Loucy (cell line): ENCODE results near the gene COL2A1.

ENCODE experiments used
- H2AFZ ChIP-seq: fragments of 200-600 bp; sonication (generic); 2 replicates; pipeline ENCODE4 v1.6.0; 2016; ENCODE audit warnings: antibody characterized with exemption, mild to moderate bottlenecking, low read length, moderate library complexity
- H3F3A ChIP-seq: fragments of 200-600 bp; 2 replicates; pipeline ENCODE4 v1.6.0; 2016; ENCODE audit warnings: antibody characterized with exemption, low read depth, mild to moderate bottlenecking
- H3K27me3 ChIP-seq: fragments of 200-600 bp; sonication (generic); 2 replicates; pipeline ENCODE4 v1.6.1; 2014; ENCODE audit warnings: low read length, mild to moderate bottlenecking; ENCODE audit not compliant: insufficient read depth, poor library complexity, severe bottlenecking
- H3K36me3 ChIP-seq: fragments of 200-600 bp; sonication (generic); 2 replicates; pipeline ENCODE4 v1.6.1; 2016; ENCODE audit warnings: low read length; ENCODE audit not compliant: insufficient read depth
- H3K4me1 ChIP-seq: fragments of 200-600 bp; sonication (generic); 2 replicates; pipeline ENCODE4 v1.5.1; 2014; ENCODE audit warnings: low read length, mild to moderate bottlenecking; ENCODE audit not compliant: insufficient read depth, poor library complexity, severe bottlenecking
- H3K4me2 ChIP-seq: fragments of 200-600 bp; sonication (generic); 2 replicates; pipeline ENCODE4 v1.6.0; 2014; ENCODE audit warnings: antibody characterized with exemption, low read length, low read depth, mild to moderate bottlenecking; ENCODE audit not compliant: poor library complexity, severe bottlenecking
- H3K4me3 ChIP-seq: fragments of 200-600 bp; sonication (generic); 2 replicates; pipeline ENCODE4 v1.5.1; 2014; ENCODE audit warnings: low read length, mild to moderate bottlenecking, mixed read lengths; ENCODE audit not compliant: poor library complexity, severe bottlenecking
- H3K79me2 ChIP-seq: fragments of 200-600 bp; sonication (generic); 2 replicates; pipeline ENCODE4 v1.6.1; 2014; ENCODE audit warnings: low read length; ENCODE audit not compliant: insufficient read depth
- H3K9ac ChIP-seq: fragments of 200-600 bp; sonication (generic); 2 replicates; pipeline ENCODE4 v1.6.0; 2014; ENCODE audit warnings: mild to moderate bottlenecking, low read depth, low read length, moderate library complexity; ENCODE audit not compliant: poor library complexity, severe bottlenecking
- H3K9me2 ChIP-seq: fragments of 200-600 bp; sonication (generic); replicated peaks from 2 replicates; pipeline ENCODE4 v1.6.1; 2016; ENCODE audit warnings: low read depth, low read length, mixed read lengths
- H3K9me3 ChIP-seq: fragments of 200-600 bp; sonication (generic); 2 replicates; pipeline ENCODE4 v1.6.1; 2014; ENCODE audit warnings: mild to moderate bottlenecking, antibody characterized with exemption, low read length, low read depth; ENCODE audit not compliant: insufficient read depth
- H4K20me1 ChIP-seq: fragments of 200-600 bp; sonication (generic); 2 replicates; pipeline ENCODE4 v1.6.0; 2014; ENCODE audit warnings: antibody characterized with exemption, low read length, mild to moderate bottlenecking; ENCODE audit not compliant: insufficient read depth, poor library complexity, severe bottlenecking
- EZH2phosphoT487 ChIP-seq: fragments of 200-600 bp; IDR thresholded peaks from 2 replicates; pipeline ENCODE4 v1.6.1; 2018; ENCODE audit warnings: antibody characterized with exemption, mild to moderate bottlenecking, moderate library complexity, borderline replicate concordance
- TF ChIP-seq, protein P1 (sequence below): fragments of 200-600 bp; sonication (generic); conservative IDR thresholded peaks from 2 replicates; pipeline ENCODE4 v1.5.1; 2014; ENCODE audit warnings: mild to moderate bottlenecking, antibody characterized with exemption, low read length

The COL2A1 gene

DNA sequence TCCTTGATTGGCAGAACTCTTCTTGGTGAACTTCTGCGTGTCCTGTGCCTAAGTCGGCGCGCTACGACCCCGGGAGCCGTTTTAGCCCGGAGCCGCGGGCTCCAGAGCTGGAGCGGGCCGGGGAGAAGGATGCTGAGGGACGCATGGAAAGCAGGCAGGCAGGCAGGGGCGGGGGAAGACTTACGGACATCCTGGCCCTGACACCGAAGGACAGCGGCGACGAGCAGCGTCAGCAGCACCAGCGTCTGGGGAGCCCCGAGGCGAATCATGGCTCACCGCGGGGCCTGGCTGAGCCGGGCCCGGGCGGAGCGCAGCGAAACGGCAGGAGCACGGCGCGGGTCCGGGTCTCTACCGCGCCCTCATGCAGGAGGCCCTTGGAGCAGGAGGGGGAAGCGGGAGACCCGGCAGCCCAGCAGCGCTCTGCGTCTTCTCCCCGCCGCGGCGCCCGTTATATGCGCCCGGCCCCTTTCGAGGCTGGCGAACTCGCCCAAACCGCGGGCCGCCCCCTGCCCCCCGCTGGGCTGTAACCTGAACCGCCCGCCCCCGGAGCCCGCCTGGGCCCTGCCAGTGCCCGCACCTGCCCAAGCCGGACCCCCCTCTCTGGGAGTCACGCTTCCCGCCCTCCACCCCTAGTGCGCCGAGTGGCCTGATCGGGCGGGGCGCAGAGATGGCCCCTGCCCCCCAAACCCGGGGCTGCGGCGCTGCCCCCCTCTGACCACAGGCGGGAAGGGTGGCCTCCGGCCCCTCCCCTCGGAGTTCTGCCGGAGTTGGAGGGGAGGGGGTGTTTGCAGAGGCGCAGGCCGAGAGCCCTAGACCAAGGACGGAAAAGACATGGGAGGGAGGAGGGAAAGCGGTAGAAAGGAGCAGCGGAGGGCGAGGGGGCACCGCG, at the start of gene COL2A1:
TSS of gene COL2A1 (minus strand) at position 424 of the 889 bp plus-strand sequence. CDS start at position 269, 155 bp downstream.
- Histone ChIP-seq H3F3A (no peaks in the 10 kb centered on the region), H3K9ac (peak within 1 kb of the TSS; percentile 82), H3K4me1 (peaks cover 35% of the 10 kb centered on the region), H3K4me2 (peak within 1 kb of the TSS; percentile 75), H3K9me3 (no peaks in the 10 kb centered on the region), H3K9me2 (no peaks in the 10 kb centered on the region), H3K79me2 (peaks cover 45% of the 10 kb centered on the region), H4K20me1 (peaks cover 22% of the 10 kb centered on the region), H3K27me3 (peaks cover 16% of the 10 kb centered on the region), H2AFZ (peak within 1 kb of the TSS; percentile 81), H3K4me3 (peak within 1 kb of the TSS; percentile 83), H3K36me3 (no peaks in the 10 kb centered on the region)
- TF ChIP-seq, protein P1, sequence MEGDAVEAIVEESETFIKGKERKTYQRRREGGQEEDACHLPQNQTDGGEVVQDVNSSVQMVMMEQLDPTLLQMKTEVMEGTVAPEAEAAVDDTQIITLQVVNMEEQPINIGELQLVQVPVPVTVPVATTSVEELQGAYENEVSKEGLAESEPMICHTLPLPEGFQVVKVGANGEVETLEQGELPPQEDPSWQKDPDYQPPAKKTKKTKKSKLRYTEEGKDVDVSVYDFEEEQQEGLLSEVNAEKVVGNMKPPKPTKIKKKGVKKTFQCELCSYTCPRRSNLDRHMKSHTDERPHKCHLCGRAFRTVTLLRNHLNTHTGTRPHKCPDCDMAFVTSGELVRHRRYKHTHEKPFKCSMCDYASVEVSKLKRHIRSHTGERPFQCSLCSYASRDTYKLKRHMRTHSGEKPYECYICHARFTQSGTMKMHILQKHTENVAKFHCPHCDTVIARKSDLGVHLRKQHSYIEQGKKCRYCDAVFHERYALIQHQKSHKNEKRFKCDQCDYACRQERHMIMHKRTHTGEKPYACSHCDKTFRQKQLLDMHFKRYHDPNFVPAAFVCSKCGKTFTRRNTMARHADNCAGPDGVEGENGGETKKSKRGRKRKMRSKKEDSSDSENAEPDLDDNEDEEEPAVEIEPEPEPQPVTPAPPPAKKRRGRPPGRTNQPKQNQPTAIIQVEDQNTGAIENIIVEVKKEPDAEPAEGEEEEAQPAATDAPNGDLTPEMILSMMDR, result no peak
- no peak for TF ChIP-seq EZH2phosphoT487

DNA sequence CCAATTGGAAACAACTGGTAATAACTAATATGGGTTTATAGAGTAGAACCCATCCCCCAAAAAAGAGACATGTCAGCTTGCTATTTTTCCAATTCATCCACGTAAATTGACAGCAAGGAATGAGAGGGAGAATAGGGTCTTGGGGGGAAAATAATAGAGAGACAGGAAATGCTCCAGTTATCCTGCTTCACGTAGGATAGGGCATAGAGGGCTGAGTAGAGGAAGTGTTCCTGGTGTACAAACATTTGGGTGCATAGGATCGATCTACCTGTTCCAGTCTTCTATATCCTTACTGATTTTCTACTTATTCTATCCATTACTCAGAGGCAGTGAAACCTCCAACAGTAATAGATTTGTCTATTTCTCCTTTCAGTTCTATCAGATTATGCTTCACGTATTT, 49.6 kb upstream of the COL2A1 start:
- no peaks in the 10 kb centered on the region for H4K20me1 ChIP-seq
- no peaks in the 10 kb centered on the region for H3K9me2 ChIP-seq
- peaks cover 22% of the 10 kb centered on the region; the same call in 1 of the 2 replicates for H3K36me3 ChIP-seq
- H3K4me2 ChIP-seq, result no peak overlapping the region
- H3K4me1 ChIP-seq, result no peaks in the 10 kb centered on the region
- no peak overlapping the region for H2AFZ ChIP-seq
- no peak overlapping the region for H3K4me3 ChIP-seq
- no peaks in the 10 kb centered on the region for H3K27me3 ChIP-seq
- no peak for TF ChIP-seq EZH2phosphoT487
- TF ChIP-seq, protein P1, result no peak
- H3K79me2 ChIP-seq, result no peaks in the 10 kb centered on the region
- no peak overlapping the region for H3K9ac ChIP-seq
- H3K9me3 ChIP-seq, result peaks cover 5% of the 10 kb centered on the region
- no peaks in the 10 kb centered on the region for H3F3A ChIP-seq

DNA sequence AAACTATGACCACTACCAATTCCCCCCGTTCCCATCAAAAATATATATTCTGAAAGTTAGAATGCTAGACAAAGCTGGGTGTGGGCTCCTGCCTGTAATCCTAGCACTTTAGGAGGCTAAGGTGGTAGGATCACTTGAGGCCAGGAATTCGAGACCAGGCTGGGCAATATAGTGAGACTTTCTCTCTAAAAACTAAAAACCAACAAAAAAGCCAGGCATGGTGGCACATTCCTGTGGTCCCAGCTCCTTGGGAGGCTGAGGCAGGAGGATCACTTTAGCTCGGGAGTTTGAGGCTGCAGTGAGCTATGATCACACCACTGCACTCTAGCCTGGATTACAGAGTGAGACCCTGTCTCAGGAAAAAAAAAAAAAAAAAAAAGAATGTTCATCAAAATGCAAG, 48.8 kb upstream of the COL2A1 start:
- Histone ChIP-seq H3K9me2 (no peaks in the 10 kb centered on the region), H3F3A (no peaks in the 10 kb centered on the region), H3K27me3 (no peaks in the 10 kb centered on the region), H3K9me3 (no peaks in the 10 kb centered on the region), H3K4me1 (no peaks in the 10 kb centered on the region), H3K36me3 (peaks cover 21% of the 10 kb centered on the region; the same call in 1 of the 2 replicates), H3K4me3 (no peak overlapping the region), H4K20me1 (no peaks in the 10 kb centered on the region), H2AFZ (no peak overlapping the region), H3K4me2 (no peak overlapping the region), H3K9ac (no peak overlapping the region), H3K79me2 (no peaks in the 10 kb centered on the region)
- TF ChIP-seq EZH2phosphoT487, result no peak
- TF ChIP-seq, protein P1, result no peak
